Measurements from ENCODE around the gene SLC17A8.
"Not testable (repeated sequence)": the region's sequence is repeated elsewhere in the genome, so short reads cannot be mapped to it uniquely, and the experiment has no call there.

The SLC17A8 gene

DNA sequence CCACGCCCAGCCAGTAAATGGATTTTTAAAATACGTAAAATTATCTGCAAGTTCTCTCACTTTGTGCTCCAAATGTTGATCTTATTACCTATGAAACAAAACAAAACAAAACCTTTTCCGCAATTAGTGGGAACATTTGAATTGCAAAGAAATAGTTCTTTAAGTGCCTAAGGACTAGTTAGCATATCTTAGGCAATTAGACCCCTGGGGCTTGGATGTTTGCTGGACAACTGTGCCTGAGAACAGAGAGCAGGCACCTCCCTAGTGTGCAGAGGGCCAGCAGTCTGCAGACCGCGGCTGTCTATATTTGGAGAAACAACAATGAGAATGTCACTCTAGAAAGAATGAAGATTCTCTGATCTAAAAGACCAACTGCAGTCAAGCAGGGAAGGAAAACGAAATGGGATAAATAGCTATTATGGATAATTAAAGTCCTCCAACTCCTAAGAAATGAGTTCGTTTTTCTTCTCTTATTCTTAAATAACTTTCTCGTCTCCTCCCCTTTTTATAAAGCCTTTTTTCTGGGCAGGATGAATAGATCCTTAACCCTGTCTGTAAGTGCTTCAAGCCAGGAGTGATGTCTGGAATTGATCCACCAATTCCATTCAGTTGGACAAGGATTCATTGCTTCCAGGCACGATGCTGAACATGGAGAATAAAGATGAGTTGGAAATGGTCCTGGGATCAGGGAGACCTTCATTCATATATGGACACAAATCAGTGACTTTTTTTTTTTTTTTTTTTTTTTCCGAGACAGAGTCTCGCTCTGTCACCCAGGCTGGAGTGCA lies 16.2 kb downstream of the SLC17A8 start:
- peak; percentile 90 for DNase-seq

DNA sequence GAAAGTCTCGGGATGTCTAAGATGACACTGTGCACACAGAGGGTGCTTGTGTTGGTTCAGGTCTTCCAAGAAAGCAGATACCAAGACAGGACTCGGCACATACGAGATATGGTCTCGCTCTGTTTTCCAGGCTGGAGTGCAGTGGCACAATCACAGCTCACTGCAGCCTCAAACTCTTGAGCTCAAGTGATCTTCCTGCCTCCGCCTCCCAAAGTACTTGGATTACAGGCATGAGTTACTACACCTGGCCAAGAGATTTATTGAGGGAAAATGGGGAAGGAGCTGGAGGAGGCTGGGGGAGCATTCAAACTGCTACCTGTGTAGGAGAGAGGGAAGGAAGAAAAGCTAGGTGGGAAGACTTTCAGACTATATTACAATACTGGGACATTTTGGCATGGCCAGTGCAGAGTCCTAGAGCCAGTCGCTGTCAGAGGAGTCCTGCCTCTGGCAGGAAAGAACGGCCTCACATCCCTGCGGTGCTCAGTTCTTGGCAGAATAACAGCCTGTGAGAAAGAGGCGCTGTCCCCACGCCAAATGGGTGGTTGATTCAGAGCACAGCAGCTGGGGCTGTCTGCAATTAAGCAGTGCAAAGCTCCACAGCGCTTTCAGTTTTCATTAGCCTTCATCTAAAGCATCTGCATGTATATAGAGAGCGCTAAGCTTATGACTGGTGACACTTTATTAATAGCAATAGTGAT lies 18.3 kb downstream of the SLC17A8 start:
- peak; percentile 90 for DNase-seq

DNA sequence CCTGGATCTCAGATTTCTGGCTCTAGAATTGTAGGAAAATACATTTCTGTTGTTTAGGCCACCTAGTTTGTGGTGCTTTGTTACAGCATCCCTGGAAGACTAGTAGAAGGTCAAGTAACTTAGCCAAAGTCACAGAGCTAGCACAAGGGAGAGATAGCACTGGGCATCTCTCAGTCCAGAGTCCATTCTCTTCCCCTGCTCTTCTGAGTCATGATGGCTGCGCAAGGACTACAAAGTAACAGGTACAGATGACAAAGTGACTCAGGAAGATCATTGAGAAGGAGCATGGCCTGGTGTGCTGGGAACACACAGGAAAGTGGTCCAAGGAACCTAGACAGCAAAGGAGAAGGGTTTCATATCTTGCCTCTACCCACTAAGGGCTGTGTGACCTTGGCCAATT lies 19.3 kb downstream of the SLC17A8 start:
- no peak for DNase-seq

- DNase-seq: no peak
Observed at GRCh38 chr12:100381379-100381778, 24.5 kb downstream of the SLC17A8 start.

- no peak for DNase-seq
Observed at GRCh38 chr12:100382338-100382737, 25.5 kb downstream of the SLC17A8 start.

DNA sequence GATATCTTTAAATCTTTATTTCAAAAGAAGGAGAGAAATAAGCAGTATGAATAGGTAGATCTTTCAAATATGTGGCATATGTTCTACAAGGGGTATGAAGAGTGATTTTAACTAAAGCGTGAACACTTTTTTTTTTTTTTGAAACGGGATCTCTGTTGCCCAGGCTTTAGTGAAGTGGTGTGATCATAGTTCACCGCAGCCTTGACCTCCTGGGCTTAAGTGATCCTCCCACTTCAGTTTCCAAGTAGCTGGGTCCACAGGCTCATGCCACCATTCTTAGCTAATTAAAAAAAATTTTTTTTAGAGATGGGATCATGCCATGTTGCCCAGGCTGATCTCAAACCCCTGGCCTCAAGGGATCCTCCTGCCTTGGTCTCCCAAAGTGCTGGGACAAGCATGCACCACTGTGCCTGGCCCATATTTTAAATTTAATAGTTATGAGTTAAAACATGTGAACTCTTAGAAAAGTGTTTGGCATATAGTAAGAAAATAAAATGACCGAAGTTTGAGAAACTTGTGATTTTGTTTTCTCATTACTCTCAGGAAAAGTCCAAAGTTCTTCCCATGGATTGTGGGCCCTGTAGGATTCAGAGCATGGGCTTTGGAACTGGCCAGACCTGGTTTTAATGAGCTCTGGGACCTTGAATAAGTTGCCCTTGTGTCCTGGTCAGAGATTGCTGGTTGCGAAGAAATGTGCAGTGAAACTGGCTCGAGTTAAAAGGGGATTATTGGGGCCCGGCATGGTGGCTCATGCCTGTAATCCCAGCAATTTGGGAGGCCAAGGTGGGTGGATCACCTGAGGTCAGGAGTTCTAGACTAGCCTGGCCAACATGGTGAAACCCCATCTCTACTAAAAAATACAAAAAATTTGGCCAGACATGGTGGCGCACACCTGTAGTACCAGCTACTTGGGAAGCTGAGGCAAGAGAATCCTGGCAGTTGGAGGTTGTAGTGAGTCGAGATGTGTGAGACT lies 27.0 kb downstream of the SLC17A8 start:
- no peak for DNase-seq

GRCh38 chr12:100384559-100384935 lies 27.7 kb downstream of the SLC17A8 start:
- no peak for DNase-seq

- no peak for DNase-seq
Observed at GRCh38 chr12:100388382-100388781, 31.5 kb downstream of the SLC17A8 start.

- DNase-seq: peak; percentile 60
Observed at GRCh38 chr12:100391856-100392255, 35.0 kb downstream of the SLC17A8 start.

GRCh38 chr12:100393200-100393599 lies 36.3 kb downstream of the SLC17A8 start:
- no peak for DNase-seq

DNA sequence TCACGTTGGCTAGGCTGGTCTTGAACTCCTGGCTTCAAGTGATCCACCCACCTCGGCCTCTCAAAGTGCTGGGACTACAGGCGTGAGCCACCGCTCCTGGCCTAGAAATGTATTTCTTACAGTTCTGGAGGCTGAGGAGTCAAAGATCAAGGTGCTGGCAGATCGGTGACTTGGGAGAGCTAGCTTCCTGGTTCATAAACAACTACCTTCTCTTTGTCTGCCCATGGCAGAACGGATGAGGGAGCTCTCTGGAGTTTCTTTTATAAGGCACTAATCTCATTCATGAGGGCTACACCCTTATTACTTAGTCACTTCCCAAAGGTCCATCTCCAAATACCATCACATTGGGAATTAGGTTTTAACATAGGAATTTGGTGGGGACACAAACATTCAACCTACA lies 38.9 kb downstream of the SLC17A8 start:
- DNase-seq: no peak

- DNase-seq: no peak
Observed at GRCh38 chr12:100398307-100398706, 41.4 kb downstream of the SLC17A8 start.

DNA sequence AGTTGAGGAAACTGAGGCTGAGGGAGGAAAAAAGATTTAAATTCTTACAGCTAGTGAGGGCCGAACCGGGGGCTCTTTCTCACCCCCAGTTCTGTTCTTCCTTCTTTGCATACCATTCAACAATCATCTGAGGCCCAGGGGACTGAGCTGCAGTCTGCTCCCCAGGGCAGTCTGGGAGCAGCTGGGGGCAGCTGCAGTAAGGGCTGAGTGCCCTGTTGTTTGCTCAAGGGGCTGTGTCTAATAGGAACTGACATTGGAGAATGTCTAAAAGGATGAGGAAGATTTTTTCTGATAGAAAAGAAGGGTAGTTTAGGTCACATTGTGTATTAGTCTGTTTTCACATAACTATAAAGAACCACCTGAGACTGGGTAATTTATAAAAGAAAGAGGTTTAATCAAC lies 42.2 kb downstream of the SLC17A8 start:
- DNase-seq: peak; percentile 45

- DNase-seq: no peak
Observed at GRCh38 chr12:100401660-100402059, 44.8 kb downstream of the SLC17A8 start.

- DNase-seq: no peak
Observed at GRCh38 chr12:100402763-100403162, 45.9 kb downstream of the SLC17A8 start.

DNA sequence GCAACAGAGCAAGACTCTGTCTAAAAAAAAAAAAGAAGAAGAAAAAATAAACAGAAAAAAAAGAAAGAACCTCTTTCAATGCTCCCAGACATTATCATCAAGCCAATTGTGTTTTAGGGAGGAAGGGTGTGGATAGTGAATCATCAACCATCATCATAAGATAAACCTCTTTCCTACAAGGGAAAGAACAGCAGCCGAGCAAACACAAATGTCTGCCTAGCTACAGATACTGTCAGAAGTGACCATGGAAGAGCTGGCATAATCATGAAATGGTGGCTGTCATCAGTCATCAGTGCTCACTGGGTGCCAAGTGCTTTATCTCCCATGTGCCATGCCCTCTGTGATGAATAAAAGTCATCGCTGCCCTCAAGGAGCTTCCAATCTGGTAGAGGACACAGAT lies 46.6 kb downstream of the SLC17A8 start:
- DNase-seq: no peak

- peak; percentile 80 for DNase-seq
Observed at GRCh38 chr12:100404769-100405407, 48.0 kb downstream of the SLC17A8 start.

DNA sequence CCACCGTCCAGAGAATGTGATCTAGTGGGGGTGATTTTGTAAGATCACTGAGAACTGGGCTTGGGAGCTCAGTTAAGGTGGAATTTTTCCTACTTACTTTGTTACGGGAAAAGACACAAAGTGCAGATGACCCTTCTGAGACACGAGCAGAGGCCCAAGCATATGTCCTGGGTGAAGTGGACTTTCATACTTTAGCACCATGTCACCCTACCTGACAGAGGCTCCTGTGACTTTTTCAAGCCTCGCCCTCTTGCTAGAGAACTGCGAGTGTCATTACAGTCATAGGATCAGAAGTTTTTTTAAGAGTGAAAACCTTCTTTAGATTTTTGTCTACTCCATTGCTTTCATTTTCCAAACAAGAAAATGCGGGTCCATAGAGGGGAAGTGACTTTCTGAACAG lies 56.1 kb downstream of the SLC17A8 start:
- no peak for DNase-seq

GRCh38 chr12:100414739-100415138 lies 57.9 kb downstream of the SLC17A8 start:
- no peak for DNase-seq

GRCh38 chr12:100422646-100423045 lies 65.8 kb downstream of the SLC17A8 start:
- DNase-seq: no peak

DNA sequence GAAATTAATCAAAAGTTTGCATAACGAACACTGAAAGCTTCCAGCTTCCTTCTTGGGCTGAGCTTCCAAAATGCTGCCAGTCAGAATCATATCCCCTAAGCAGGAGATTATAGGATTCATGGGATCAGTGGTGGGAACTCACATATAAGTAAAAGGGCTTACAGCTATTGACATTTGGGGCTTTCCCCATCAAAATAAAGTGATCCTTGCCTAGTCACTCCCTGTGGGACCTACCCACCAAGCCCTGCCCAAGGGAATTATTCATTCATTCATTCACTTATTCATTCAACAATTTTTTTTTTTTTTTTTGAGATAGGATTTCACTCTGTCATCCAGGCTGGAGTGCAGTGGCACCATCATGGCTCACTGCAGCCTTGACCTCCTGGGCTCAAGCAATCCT lies 69.3 kb downstream of the SLC17A8 start:
- no peak for DNase-seq

DNA sequence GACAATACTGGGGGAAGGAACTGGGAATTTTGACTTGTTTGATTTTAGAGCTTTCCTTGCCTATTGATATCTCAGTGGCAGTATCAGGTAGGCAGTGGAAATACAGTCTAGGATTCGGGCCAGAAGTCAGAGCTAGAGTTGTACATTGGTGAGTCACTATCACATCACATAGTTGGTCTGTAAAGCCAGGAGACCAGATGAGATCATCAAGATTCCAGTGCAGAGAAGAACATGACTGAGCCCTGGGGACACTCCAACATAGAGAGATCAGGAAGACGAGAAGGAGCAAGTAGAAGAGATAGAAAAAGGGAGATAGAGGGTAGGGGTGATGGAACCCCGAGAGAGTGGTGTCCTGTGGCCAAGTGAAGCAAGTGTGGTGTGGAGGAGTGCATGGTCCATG lies 70.2 kb downstream of the SLC17A8 start:
- DNase-seq: no peak

DNA sequence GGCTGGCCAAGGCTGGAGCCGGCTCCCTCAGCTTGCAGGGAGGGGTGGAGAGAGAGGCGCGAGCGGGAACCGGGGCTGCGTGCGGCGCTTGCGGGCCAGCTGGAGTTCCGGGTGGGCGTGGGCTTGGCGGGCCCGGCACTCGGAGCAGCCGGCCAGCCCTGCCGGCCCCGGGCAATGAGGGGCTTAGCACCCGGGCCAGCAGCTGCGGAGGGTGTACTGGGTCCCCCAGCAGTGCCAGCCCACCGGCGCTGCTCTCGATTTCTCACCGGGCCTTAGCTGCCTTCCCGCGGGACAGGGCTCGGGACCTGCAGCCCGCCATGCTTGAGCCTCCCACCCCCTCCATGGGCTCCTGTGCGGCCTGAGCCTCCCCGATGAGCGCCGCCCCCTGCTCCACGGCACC lies 73.4 kb downstream of the SLC17A8 start:
- not testable (repeated sequence) for DNase-seq

Measured in NCI-H69 (cell line).